ENCODE data around the gene ZNF419.

The ZNF419 gene

DNA sequence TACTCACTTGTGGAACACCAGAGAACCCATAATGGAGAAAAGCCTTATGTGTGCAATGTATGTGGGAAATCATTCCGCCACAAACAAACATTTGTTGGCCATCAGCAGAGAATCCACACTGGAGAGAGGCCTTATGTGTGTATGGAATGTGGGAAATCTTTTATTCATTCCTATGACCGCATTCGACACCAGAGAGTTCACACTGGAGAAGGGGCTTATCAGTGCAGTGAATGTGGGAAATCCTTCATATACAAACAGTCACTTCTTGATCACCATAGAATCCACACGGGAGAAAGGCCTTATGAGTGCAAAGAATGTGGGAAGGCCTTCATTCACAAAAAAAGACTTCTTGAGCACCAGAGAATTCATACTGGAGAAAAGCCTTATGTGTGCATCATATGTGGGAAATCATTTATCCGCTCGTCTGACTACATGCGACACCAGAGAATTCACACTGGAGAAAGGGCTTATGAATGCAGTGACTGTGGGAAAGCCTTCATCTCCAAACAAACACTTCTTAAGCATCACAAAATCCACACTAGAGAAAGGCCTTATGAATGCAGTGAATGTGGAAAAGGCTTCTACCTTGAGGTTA lies 50.5 kb downstream of the ZNF419 start:
- DNase-seq: no peak

All from central memory CD4-positive, alpha-beta T cell (primary cell).